ENCODE data around the gene MTNR1B. TPM values are rescaled to one million over a fixed set of nuclear protein-coding genes. Genes with fewer than 3 reads are reported as not detected.

Gene MTNR1B
- not detected for total RNA-seq

DNA sequence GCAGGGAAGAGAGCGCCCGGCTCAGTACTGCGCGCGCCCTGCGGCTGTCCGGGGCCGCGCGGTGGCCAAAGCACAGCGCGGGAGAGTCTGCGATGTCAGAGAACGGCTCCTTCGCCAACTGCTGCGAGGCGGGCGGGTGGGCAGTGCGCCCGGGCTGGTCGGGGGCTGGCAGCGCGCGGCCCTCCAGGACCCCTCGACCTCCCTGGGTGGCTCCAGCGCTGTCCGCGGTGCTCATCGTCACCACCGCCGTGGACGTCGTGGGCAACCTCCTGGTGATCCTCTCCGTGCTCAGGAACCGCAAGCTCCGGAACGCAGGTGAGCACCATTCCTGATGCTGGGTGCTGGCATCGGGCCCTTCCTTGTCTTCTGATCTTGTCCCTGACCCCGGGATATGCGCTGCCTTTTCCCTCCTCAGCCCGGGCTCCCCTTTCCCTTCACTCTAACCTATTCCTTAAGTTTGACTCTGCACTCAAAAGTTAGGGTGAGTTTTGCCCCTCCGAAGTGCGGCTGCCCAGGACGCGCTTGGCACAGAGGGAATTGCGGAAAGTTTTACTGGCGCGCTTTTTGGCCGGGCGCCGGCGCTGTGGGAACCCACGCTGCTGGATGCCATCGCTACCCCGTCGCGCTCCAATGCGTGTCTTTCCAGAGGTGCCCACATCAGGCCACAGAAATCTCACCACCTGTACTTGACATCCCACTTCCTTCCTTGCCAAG is at the start of gene MTNR1B:
Gene MTNR1B (plus strand): TSS at position 18 of the 714 bp plus-strand sequence. CDS start 75 bp downstream, at position 93.

Small RNAs within 50 kb of the gene (small RNA-seq; reads per million reads assigned to genes)
- gene SNRPGP16 (ENCODE audit: low replicate concordance): not detected

Other genes starting within 250 kb of the MTNR1B start
- gene SLC36A4, start 228.3 kb downstream of the MTNR1B start, total RNA-seq: 57.0 TPM

All from parietal lobe (tissue), 2 donors.